ENCODE results near the gene TMEM250. TPM values are rescaled to one million over a fixed set of nuclear protein-coding genes. Genes with fewer than 3 reads are reported as not detected.

The TMEM250 gene
- total and polyA plus RNA-seq, 4 experiments from 2014 or later: 46.7 to 67.3 (median 53.9) TPM

DNA sequence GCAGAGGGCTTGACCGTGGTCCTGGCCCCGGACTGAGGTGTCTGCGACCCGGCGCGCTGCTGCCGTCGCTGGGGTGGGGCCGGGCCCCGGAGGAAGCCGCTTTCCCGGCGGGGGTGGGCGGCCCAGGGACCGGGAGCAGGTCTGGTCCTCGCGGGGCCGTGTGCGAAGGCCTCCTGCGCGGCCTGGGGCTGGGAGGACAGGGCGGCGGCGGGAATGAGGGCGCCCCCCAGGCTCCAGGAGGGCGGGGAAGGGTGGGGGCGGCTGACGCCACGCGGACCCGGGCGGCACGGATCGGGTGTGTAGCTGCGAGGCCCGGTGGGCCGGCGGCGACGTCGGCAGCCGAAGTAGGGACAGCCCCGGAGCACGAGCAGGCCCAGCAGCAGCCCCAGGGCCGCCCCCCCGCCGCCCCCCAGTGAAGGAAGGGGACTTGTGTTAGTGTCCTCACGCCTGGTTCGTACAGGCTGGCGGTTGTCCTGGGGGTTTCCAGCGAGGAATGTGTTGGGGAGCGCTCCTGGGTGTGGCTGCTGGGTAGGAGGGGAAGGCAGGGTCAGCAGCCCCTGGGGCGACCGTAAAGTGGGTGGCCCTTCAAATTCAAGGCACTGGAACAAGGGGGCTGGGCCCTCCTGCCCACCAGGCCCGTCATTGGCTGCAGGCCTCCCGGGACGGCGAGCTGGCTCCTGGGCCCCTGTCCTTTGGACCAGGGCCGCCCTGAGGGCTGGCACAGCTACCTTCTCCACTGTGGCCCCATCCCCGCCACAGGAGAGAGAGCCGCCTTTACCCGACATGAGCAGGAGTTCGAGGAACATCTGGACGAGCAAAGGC, 597 bp upstream of the TMEM250 start:
- peaks cover 14% of the 10 kb centered on the region for H3K36me3 ChIP-seq (ENCODE audit: insufficient read depth, low read length)
- H3K36me3 Mint-ChIP-seq: peaks cover 0 to 3% of the 10 kb centered on the region in 2 donors
- POLR2A ChIA-PET (ENCODE audit: partially characterized antibody): interaction anchor here (1.0 to 5.8 kb wide), 3 partner anchors 12 to 140 kb away, joined by 3 to 67 read pairs (median 58); partner anchors contain the start of gene NACC2
- DNase-seq: peak in 2 of 5 donors; percentile 32 to 63
- H3K4me3 ChIP-seq (ENCODE audit: low read length in 2 of 2): peak overlapping the region; percentile 29 to 75
- peak overlapping the region; percentile 87 for H3K27ac ChIP-seq (ENCODE audit: low read depth, low read length)
- CTCF ChIA-PET (ENCODE audit: partially characterized antibody): interaction anchor here (0.6 to 5.7 kb wide), 3 partner anchors 10 to 152 kb away, joined by 3 to 75 read pairs (median 64); no protein-coding TSS in a partner anchor
- H3K27me3 Mint-ChIP-seq: no peaks in the 10 kb centered on the region
- peak overlapping the region; percentile 72 to 88 (median 79) for H3K27ac Mint-ChIP-seq
- H3K9me3 ChIP-seq (ENCODE audit: control insufficient read depth in 1 of 2, low read length in 2 of 2): no peaks in the 10 kb centered on the region
- H3K4me1 ChIP-seq (ENCODE audit: insufficient read depth, low read length): peaks cover 30% of the 10 kb centered on the region
- peak overlapping the region; percentile 67 to 87 (median 84) for H3K4me3 Mint-ChIP-seq
- intact Hi-C loops (cut with micrococcal nuclease): loop anchor here (10.0 kb wide), 1 partner anchor 126 kb away; the partner anchor contains the start of gene QSOX2
- peaks cover 3 to 27% (median 6%) of the 10 kb centered on the region in 4 donors for H3K4me1 Mint-ChIP-seq
- no peaks in the 10 kb centered on the region for H3K9me3 Mint-ChIP-seq
- H3K27me3 ChIP-seq (ENCODE audit: insufficient read depth, low read length): no peaks in the 10 kb centered on the region

- H3K27me3 ChIP-seq (ENCODE audit: insufficient read depth, low read length): no peaks in the 10 kb centered on the region
- Mint-ChIP-seq H3K4me3 (peak overlapping the region; percentile 79 to 86 (median 82)), H3K36me3 (peaks cover 0 to 9% of the 10 kb centered on the region in 2 donors), H3K27me3 (no peaks in the 10 kb centered on the region), H3K9me3 (no peaks in the 10 kb centered on the region), H3K4me1 (peaks cover 7 to 40% (median 16%) of the 10 kb centered on the region in 4 donors), H3K27ac (peak overlapping the region; percentile 55 to 92 (median 79))
- no peaks in the 10 kb centered on the region for H3K9me3 ChIP-seq (ENCODE audit: control insufficient read depth in 1 of 2, low read length in 2 of 2)
- intact Hi-C loops (cut with micrococcal nuclease): loop anchor here (1.0 to 10.0 kb wide), 4 partner anchors 9 to 157 kb away; partner anchors contain the start of genes QSOX2 and UBAC1
- H3K27ac ChIP-seq (ENCODE audit: low read depth, low read length): peak overlapping the region; percentile 87
- peak overlapping the region; percentile 11 to 75 for H3K4me3 ChIP-seq (ENCODE audit: low read length in 2 of 2)
- peaks cover 40% of the 10 kb centered on the region for H3K4me1 ChIP-seq (ENCODE audit: insufficient read depth, low read length)
- no peak for DNase-seq
- POLR2A ChIA-PET (ENCODE audit: partially characterized antibody): interaction anchor here (0.6 to 5.8 kb wide), 6 partner anchors 10 to 155 kb away, joined by 3 to 67 read pairs (median 4); partner anchors contain the start of gene NACC2
- CTCF ChIA-PET (ENCODE audit: partially characterized antibody): interaction anchor here (1.0 to 1.6 kb wide), 5 partner anchors 8 to 150 kb away, joined by 3 to 6 read pairs (median 4); no protein-coding TSS in a partner anchor
- H3K36me3 ChIP-seq (ENCODE audit: insufficient read depth, low read length): peaks cover 14% of the 10 kb centered on the region
These were observed 757 bp downstream of the TMEM250 start for GRCh38 chr9:136117916-136118319.

DNA sequence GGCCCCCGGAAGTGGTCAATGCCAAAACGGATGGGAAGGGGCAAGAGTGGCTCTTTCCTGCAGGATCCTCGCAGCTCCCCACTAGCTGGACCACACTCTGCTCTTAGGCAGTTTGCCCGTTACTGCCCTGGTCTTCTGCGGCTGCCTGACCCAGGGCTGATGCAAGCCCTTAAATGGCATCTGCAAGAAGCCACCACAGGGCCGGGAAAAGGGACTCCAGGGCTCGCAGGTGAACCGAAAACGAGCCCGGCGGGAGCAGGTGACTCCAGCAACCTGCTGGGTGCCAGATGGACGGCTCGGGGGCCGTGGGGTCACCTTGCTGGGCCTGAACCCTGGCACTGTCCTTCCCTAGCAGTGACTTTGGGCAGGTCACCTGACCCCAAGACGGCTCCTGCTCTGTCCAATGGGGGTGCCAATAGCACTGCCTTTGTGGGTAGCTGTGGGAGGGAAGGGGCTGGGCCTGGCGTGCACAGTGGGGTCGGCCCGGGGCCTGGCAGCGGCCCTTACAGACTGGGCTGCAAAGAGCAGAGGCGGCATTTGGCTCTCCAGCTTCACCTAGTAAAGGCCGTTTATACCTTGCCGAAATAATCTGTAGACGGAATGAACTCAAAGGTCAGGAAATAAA, 1.3 kb downstream of the TMEM250 start:
- Mint-ChIP-seq H3K4me1 (peaks cover 6 to 45% (median 20%) of the 10 kb centered on the region in 4 donors), H3K27me3 (no peaks in the 10 kb centered on the region), H3K4me3 (peak overlapping the region; percentile 79 to 86 (median 82)), H3K9me3 (no peaks in the 10 kb centered on the region), H3K27ac (peak overlapping the region; percentile 55 to 92 (median 79)), H3K36me3 (peaks cover 0 to 9% of the 10 kb centered on the region in 2 donors)
- intact Hi-C loops (cut with micrococcal nuclease): loop anchor here (10.0 kb wide), 1 partner anchor 127 kb away; the partner anchor contains the start of gene QSOX2
- ChIA-PET POLR2A (ENCODE audit: partially characterized antibody) (interaction anchor here (0.6 to 5.8 kb wide), 6 partner anchors 10 to 154 kb away, joined by 3 to 67 read pairs (median 4); partner anchors contain the start of gene NACC2), CTCF (ENCODE audit: partially characterized antibody) (interaction anchor here (1.0 to 1.6 kb wide), 5 partner anchors 8 to 149 kb away, joined by 3 to 6 read pairs (median 4); no protein-coding TSS in a partner anchor)
- Histone ChIP-seq H3K27ac (ENCODE audit: low read depth, low read length) (peak overlapping the region; percentile 87), H3K27me3 (ENCODE audit: insufficient read depth, low read length) (no peaks in the 10 kb centered on the region), H3K36me3 (ENCODE audit: insufficient read depth, low read length) (peaks cover 14% of the 10 kb centered on the region), H3K4me3 (ENCODE audit: low read length in 2 of 2) (peak overlapping the region; percentile 11 to 75), H3K4me1 (ENCODE audit: insufficient read depth, low read length) (peaks cover 41% of the 10 kb centered on the region), H3K9me3 (ENCODE audit: control insufficient read depth in 1 of 2, low read length in 2 of 2) (no peaks in the 10 kb centered on the region)
- no peak for DNase-seq

DNA sequence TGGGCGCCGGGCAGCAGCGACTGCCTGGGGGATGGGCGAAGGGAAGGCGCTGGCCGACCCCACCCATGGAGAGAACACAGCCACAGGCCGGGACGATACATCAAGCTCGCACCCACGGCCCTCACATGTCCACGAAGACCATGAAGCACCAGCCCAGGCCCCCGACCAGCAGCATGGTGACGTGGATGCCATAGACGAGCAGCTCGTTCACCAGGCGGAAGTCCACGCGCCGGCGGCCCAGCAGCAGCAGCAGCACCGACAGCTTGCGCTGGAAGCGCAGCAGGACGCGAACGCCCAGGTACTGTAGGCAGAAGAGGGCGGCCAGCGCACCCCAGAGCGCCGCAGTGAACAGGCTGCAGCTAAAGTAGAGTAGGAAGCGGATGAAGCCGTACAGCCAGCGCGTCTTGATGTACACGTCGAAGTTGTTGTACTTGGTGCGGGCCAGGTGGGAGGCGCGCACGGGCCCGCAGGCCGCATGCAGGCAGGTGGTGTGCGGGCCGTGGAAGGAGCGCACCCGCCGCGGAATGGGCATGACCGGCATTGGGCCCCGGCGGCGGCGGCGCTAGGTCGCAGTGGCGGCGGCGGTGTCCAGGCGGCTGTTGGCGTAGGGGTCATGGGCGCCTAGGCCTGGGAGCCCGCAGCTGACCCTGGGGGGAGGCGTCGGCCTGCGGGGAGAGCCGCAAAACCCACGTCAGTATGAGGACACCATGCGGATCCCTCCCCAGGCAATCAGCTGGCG, 2.1 kb downstream of the TMEM250 start:
- no peaks in the 10 kb centered on the region for H3K27me3 Mint-ChIP-seq
- H3K27ac ChIP-seq (ENCODE audit: low read depth, low read length): no peak overlapping the region
- peak overlapping the region in 1 of 7 donors; percentile 74 for H3K27ac Mint-ChIP-seq

GRCh38 chr9:136115641-136116359, 2.9 kb downstream of the TMEM250 start:
- Mint-ChIP-seq H3K27ac (no peak overlapping the region), H3K4me1 (peaks cover 6 to 57% (median 29%) of the 10 kb centered on the region in 4 donors), H3K9me3 (no peaks in the 10 kb centered on the region), H3K36me3 (peaks cover 0 to 9% of the 10 kb centered on the region in 2 donors), H3K27me3 (no peaks in the 10 kb centered on the region), H3K4me3 (peak overlapping the region in 1 of 8 donors; percentile 1)
- no peak overlapping the region for H3K4me3 ChIP-seq (ENCODE audit: low read length in 2 of 2)
- no peaks in the 10 kb centered on the region for H3K27me3 ChIP-seq (ENCODE audit: insufficient read depth, low read length)
- no peaks in the 10 kb centered on the region for H3K9me3 ChIP-seq (ENCODE audit: control insufficient read depth in 1 of 2, low read length in 2 of 2)
- H3K27ac ChIP-seq (ENCODE audit: low read depth, low read length): no peak overlapping the region
- H3K36me3 ChIP-seq (ENCODE audit: insufficient read depth, low read length): peaks cover 14% of the 10 kb centered on the region
- POLR2A ChIA-PET (ENCODE audit: partially characterized antibody): interaction anchor here (1.6 to 5.8 kb wide), 3 partner anchors 8 to 148 kb away, joined by 3 to 67 read pairs (median 58); partner anchors contain the start of gene NACC2
- CTCF ChIA-PET (ENCODE audit: partially characterized antibody): interaction anchor here (0.6 kb wide), 1 partner anchor 11 kb away, joined by 3 read pairs; no protein-coding TSS in a partner anchor
- intact Hi-C loops (cut with micrococcal nuclease): loop anchor here (10.0 kb wide), 1 partner anchor 129 kb away; the partner anchor contains the start of gene QSOX2
- peaks cover 57% of the 10 kb centered on the region for H3K4me1 ChIP-seq (ENCODE audit: insufficient read depth, low read length)
- DNase-seq: no peak

More for the DNA sequence above, 2.1 kb downstream of the TMEM250 start:
- no peaks in the 10 kb centered on the region for H3K9me3 ChIP-seq (ENCODE audit: control insufficient read depth in 1 of 2, low read length in 2 of 2)
- Mint-ChIP-seq H3K36me3 (peaks cover 0 to 9% of the 10 kb centered on the region in 2 donors), H3K4me3 (peak overlapping the region in 1 of 8 donors; percentile 1), H3K4me1 (peaks cover 6 to 53% (median 26%) of the 10 kb centered on the region in 4 donors), H3K9me3 (no peaks in the 10 kb centered on the region)
- no peak overlapping the region for H3K4me3 ChIP-seq (ENCODE audit: low read length in 2 of 2)
- peaks cover 14% of the 10 kb centered on the region for H3K36me3 ChIP-seq (ENCODE audit: insufficient read depth, low read length)
- H3K4me1 ChIP-seq (ENCODE audit: insufficient read depth, low read length): peaks cover 50% of the 10 kb centered on the region
- ChIA-PET CTCF (ENCODE audit: partially characterized antibody) (interaction anchor here (0.6 kb wide), 1 partner anchor 12 kb away, joined by 3 read pairs; no protein-coding TSS in a partner anchor), POLR2A (ENCODE audit: partially characterized antibody) (interaction anchor here (1.3 to 5.8 kb wide), 4 partner anchors 9 to 149 kb away, joined by 3 to 67 read pairs (median 31); partner anchors contain the start of gene NACC2)
- H3K27me3 ChIP-seq (ENCODE audit: insufficient read depth, low read length): no peaks in the 10 kb centered on the region
- intact Hi-C loops (cut with micrococcal nuclease): loop anchor here (10.0 kb wide), 1 partner anchor 128 kb away; the partner anchor contains the start of gene QSOX2
- DNase-seq: no peak

All from CD4-positive, alpha-beta memory T cell (primary cell).